CD8-positive, alpha-beta memory T cell (primary cell): ENCODE results near the gene FN1. TPM values are rescaled to one million over a fixed set of nuclear protein-coding genes. Genes with fewer than 3 reads are reported as not detected.
"Not testable (repeated sequence)": the region's sequence is repeated elsewhere in the genome, so short reads cannot be mapped to it uniquely, and the experiment has no call there.

ENCODE experiments used
- CTCF ChIA-PET: fragments of 350-600 bp; sonication (Branson Sonifier 250); formaldehyde crosslinking; loops from one replicate; lab custom pipeline; 2021; ENCODE audit warnings: antibody characterized with exemption; lab: Charles Lee
- POLR2A ChIA-PET: fragments of 350-600 bp; sonication (Branson Sonifier 250); formaldehyde crosslinking; loops from one replicate; lab custom pipeline; 2021; ENCODE audit warnings: antibody characterized with exemption; lab: Charles Lee
- DNase-seq, 5 donors: peaks; one replicate each; pipeline versions ENCODE4 v3.0.0 to v3.0.0-alpha.2; 2020 to 2022; ENCODE audit warnings: mixed read lengths in 1 of 5
- H3K27ac ChIP-seq: one replicate; pipeline ENCODE4 v1.7.0; 2013; ENCODE audit warnings: low read depth, mild to moderate bottlenecking, low read length, moderate library complexity
- H3K27me3 ChIP-seq: 2 replicates; pipeline ENCODE4 v1.7.0; 2013; ENCODE audit warnings: low read length, mild to moderate bottlenecking; ENCODE audit not compliant: insufficient read depth, poor library complexity, severe bottlenecking
- H3K36me3 ChIP-seq: 2 replicates; pipeline ENCODE4 v1.7.0; 2013; ENCODE audit warnings: mild to moderate bottlenecking, low read length, moderate library complexity; ENCODE audit not compliant: insufficient read depth
- H3K4me1 ChIP-seq: 2 replicates; pipeline ENCODE4 v1.7.0; 2013; ENCODE audit warnings: mild to moderate bottlenecking, low read length, moderate library complexity; ENCODE audit not compliant: insufficient read depth
- H3K4me3 ChIP-seq: 2 replicates; pipeline ENCODE4 v1.7.0; 2013; ENCODE audit warnings: mild to moderate bottlenecking, low read length
- H3K9me3 ChIP-seq: 2 replicates; pipeline ENCODE4 v1.7.0; 2013; ENCODE audit warnings: mild to moderate bottlenecking, low read length
- H3K27ac Mint-ChIP-seq, 8 donors: one replicate each; pipeline ENCODE4 v1.8.0; 2020 to 2021; ENCODE audit warnings: mixed read lengths in 8 of 8, mild to moderate bottlenecking in 6 of 8, inconsistent platforms in 3 of 8, moderate library complexity in 3 of 8
- H3K27me3 Mint-ChIP-seq, 2 donors: one replicate each; pipeline ENCODE4 v1.8.0; 2020 to 2021; ENCODE audit warnings: mixed read lengths in 2 of 2, mild to moderate bottlenecking in 1 of 2, moderate library complexity in 1 of 2
- H3K36me3 Mint-ChIP-seq, 3 donors: one replicate each; pipeline ENCODE4 v1.8.0; 2020 to 2021; ENCODE audit warnings: mixed read lengths in 3 of 3, inconsistent platforms in 1 of 3, mild to moderate bottlenecking in 1 of 3
- H3K4me1 Mint-ChIP-seq, 3 donors: one replicate each; pipeline ENCODE4 v1.8.0; 2020 to 2021; ENCODE audit warnings: mixed read lengths in 3 of 3, inconsistent platforms in 1 of 3, mild to moderate bottlenecking in 1 of 3
- H3K4me3 Mint-ChIP-seq, 7 donors: one replicate each; pipeline ENCODE4 v1.8.0; 2020 to 2021; ENCODE audit warnings: mixed read lengths in 7 of 7, mild to moderate bottlenecking in 6 of 7, moderate library complexity in 4 of 7, inconsistent platforms in 2 of 7
- H3K9me3 Mint-ChIP-seq, 5 donors: one replicate each; pipeline ENCODE4 v1.8.0; 2020 to 2022; ENCODE audit warnings: mixed read lengths in 5 of 5, mild to moderate bottlenecking in 3 of 5, moderate library complexity in 2 of 5, inconsistent platforms in 1 of 5
- polyA plus RNA-seq: library from polyadenylated mRNA; unstranded; fragments of 300-500 nt; fragmentation: Illumina TruSeq; gene quantifications from one replicate; pipeline ENCODE4 v1.2.3, GENCODE V29; 2021
- total RNA-seq, 2 experiments: library from RNA; stranded (reverse); gene quantifications; one replicate each; pipeline ENCODE4 v1.2.3, GENCODE V29; 2021

The FN1 gene
- total and polyA plus RNA-seq, 3 experiments from 2014 or later, result 0.08 to 0.31 (median 0.18) TPM

DNA sequence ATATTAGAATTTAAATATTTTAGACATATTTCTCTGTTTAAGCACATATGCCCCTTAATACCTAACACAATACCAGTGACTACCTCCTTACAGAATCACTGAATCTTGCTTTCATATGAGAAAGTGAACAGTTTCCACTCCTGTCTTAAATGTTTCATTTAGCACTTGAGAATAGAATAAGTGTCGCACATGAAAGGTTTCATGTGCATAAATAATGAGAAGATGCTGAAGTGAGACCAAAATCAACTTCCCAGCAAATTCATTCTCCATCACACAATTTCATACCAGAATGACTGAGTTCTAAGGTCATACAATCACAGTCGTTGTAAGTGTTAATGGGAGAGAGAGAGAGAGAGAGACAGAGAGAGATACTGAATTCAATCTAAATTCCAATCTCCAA lies 72.8 kb downstream of the FN1 start:
- Histone ChIP-seq H3K4me3 (no peak overlapping the region), H3K27me3 (no peaks in the 10 kb centered on the region), H3K9me3 (no peaks in the 10 kb centered on the region), H3K4me1 (no peaks in the 10 kb centered on the region), H3K36me3 (no peaks in the 10 kb centered on the region), H3K27ac (no peak overlapping the region)
- no peak overlapping the region for H3K27ac Mint-ChIP-seq
- POLR2A ChIA-PET, result no interaction called here
- H3K4me3 Mint-ChIP-seq, result no peak overlapping the region
- no peaks in the 10 kb centered on the region for H3K27me3 Mint-ChIP-seq
- no peak for DNase-seq
- no peaks in the 10 kb centered on the region for H3K9me3 Mint-ChIP-seq
- peaks cover 24 to 38% (median 35%) of the 10 kb centered on the region in 3 donors for H3K36me3 Mint-ChIP-seq
- CTCF ChIA-PET, result no interaction called here
- no peaks in the 10 kb centered on the region for H3K4me1 Mint-ChIP-seq

DNA sequence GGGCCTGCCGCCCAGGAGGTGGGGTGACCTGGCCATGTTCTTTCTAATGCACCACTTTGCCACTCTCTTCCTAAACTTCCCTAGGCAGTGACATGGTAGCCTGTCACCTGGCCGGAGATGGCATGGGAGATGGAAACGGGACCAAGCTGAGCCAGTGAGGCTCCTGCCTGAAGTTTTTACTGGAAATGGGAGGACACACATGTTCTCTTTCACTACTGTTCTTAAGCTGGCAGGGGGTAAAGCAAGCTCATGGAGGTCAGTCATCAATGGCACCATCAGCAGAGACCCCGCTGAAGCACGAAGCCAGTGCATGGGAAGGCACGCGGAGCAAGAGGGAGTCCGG lies 73.3 kb downstream of the FN1 start:
- H3K9me3 ChIP-seq, result no peaks in the 10 kb centered on the region
- POLR2A ChIA-PET, result no interaction called here
- no peak overlapping the region for H3K27ac ChIP-seq
- DNase-seq, result no peak
- no peaks in the 10 kb centered on the region for H3K4me1 ChIP-seq
- no peak overlapping the region for H3K4me3 ChIP-seq
- no peak overlapping the region for H3K27ac Mint-ChIP-seq
- no peaks in the 10 kb centered on the region for H3K27me3 Mint-ChIP-seq
- H3K36me3 Mint-ChIP-seq, result peaks cover 24 to 38% (median 31%) of the 10 kb centered on the region in 3 donors
- H3K4me3 Mint-ChIP-seq, result no peak overlapping the region
- no peaks in the 10 kb centered on the region for H3K27me3 ChIP-seq
- H3K4me1 Mint-ChIP-seq, result no peaks in the 10 kb centered on the region
- H3K36me3 ChIP-seq, result no peaks in the 10 kb centered on the region
- CTCF ChIA-PET, result no interaction called here
- H3K9me3 Mint-ChIP-seq, result no peaks in the 10 kb centered on the region

DNA sequence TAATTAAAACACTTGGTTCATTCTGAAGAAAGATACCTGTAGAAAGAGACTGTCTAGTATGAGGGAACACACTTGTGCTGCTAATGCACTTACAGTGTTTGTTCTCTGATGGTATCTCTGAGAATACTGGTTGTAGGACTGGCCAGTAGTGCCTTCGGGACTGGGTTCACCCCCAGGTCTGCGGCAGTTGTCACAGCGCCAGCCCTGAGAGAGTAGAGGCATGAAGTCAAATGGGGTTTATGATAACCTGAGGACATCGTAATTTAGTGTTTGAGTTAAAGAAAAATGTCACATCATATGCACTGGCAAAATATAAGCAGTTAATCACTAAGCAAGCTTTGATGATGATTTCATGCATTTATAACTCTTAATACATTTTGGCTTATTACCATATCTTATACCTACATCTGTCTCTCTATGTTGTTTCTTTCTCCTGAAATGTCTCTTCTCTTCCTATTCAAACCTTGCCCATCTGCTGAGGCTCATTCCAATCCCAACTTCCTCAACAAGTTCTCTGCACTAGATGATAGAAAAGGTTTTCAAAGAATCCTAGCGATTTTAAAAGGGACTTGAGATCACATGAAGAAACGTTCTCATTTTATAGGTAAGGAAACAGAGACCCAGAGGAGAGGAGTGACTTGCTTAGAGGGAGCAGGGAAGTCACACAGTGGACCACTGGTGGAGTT lies 73.8 kb downstream of the FN1 start:
- Histone ChIP-seq H3K27me3 (no peaks in the 10 kb centered on the region), H3K4me3 (no peak overlapping the region), H3K9me3 (no peaks in the 10 kb centered on the region), H3K36me3 (no peaks in the 10 kb centered on the region), H3K27ac (no peak overlapping the region), H3K4me1 (no peaks in the 10 kb centered on the region)
- H3K27ac Mint-ChIP-seq, result peak overlapping the region in 1 of 8 donors; percentile 41
- H3K4me3 Mint-ChIP-seq, result no peak overlapping the region
- POLR2A ChIA-PET, result no interaction called here
- H3K36me3 Mint-ChIP-seq, result peaks cover 24 to 37% (median 31%) of the 10 kb centered on the region in 3 donors
- no peak for DNase-seq
- H3K4me1 Mint-ChIP-seq, result no peaks in the 10 kb centered on the region
- no peaks in the 10 kb centered on the region for H3K27me3 Mint-ChIP-seq
- H3K9me3 Mint-ChIP-seq, result no peaks in the 10 kb centered on the region
- CTCF ChIA-PET, result no interaction called here

DNA sequence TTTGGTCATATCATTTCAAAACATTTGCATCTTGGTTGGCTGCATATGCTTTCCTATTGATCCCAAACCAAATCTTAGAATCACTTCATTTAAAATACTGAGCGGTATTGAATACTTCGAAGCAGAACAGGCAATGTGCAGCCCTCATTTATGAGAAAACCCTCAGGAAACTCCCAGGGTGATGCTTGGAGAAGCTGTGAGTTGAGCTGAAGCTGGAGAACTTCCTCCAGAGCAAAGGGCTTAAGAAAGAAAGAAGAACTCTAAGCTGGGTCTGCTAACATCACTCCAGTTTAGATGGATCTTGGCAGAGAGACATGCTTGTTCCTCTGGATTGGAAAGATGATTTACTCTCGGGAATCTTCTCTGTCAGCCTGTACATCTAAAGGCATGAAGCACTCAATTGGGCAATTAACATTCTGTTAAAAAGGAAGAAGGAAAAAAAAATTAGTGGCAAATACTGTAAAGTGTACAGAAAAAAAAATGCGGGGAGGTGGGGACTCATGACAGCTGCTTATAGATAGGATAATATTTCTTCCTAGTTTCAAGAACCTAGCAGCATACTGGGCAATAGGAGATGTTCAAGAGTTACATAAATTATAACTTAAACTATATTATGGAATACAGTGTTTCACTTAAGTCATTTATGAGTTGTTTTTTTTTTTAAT lies 74.5 kb downstream of the FN1 start:
- Histone ChIP-seq H3K27ac (no peak overlapping the region), H3K9me3 (no peaks in the 10 kb centered on the region), H3K4me1 (no peaks in the 10 kb centered on the region), H3K36me3 (no peaks in the 10 kb centered on the region), H3K4me3 (no peak overlapping the region), H3K27me3 (no peaks in the 10 kb centered on the region)
- Mint-ChIP-seq H3K4me3 (no peak overlapping the region), H3K36me3 (peaks cover 22 to 37% (median 27%) of the 10 kb centered on the region in 3 donors), H3K4me1 (no peaks in the 10 kb centered on the region), H3K27ac (peak overlapping the region in 1 of 8 donors; percentile 41), H3K9me3 (no peaks in the 10 kb centered on the region), H3K27me3 (no peaks in the 10 kb centered on the region)
- ChIA-PET POLR2A (no interaction called here), CTCF (no interaction called here)
- DNase-seq, result no peak

DNA sequence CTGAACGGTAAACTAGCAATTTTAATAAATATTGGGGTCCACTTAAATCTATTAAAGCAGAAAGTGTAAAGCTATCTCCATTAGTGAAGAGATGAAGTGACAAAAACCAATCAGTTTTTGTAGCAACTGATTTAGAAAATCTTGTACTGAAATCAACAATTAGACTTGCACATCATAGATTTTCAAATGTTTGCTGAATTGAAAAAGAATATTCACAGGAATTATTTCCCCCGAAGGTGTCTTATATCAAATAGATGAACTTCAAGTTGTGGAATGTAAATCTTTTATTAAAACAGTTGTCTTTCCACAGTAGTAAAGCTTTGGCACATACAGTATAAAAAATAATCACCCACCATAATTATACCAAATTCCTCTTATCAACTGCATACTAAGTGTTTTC lies 75.3 kb downstream of the FN1 start:
- Histone ChIP-seq H3K27me3 (no peaks in the 10 kb centered on the region), H3K4me1 (no peaks in the 10 kb centered on the region), H3K36me3 (no peaks in the 10 kb centered on the region), H3K9me3 (no peaks in the 10 kb centered on the region), H3K4me3 (no peak overlapping the region), H3K27ac (no peak overlapping the region)
- no peak overlapping the region for H3K4me3 Mint-ChIP-seq
- CTCF ChIA-PET, result no interaction called here
- H3K27me3 Mint-ChIP-seq, result no peaks in the 10 kb centered on the region
- H3K4me1 Mint-ChIP-seq, result no peaks in the 10 kb centered on the region
- no peak overlapping the region for H3K27ac Mint-ChIP-seq
- H3K36me3 Mint-ChIP-seq, result peaks cover 23 to 37% (median 27%) of the 10 kb centered on the region in 3 donors
- H3K9me3 Mint-ChIP-seq, result no peaks in the 10 kb centered on the region
- DNase-seq, result no peak
- POLR2A ChIA-PET, result no interaction called here

DNA sequence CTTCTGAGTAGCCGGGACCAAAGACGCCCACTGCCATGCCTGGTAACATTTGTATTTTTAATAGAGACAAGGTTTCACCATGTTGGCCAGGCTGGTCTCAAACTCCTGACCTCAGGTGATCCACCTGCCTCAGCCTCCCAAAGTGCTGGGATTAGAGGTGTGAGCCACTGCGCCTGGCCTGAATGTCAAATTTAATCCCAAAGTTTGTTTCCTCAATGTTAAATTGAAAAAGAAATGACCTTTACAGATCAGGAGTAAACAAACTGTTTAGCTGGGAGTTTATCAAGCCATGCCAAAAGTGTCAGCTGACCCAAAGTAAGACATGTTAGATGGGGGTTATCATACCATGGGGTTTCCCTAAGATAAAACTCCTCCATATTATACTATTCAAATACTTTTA lies 75.8 kb downstream of the FN1 start:
- H3K9me3 Mint-ChIP-seq, CTCF ChIA-PET, H3K27me3 Mint-ChIP-seq: not testable (repeated sequence)

DNA sequence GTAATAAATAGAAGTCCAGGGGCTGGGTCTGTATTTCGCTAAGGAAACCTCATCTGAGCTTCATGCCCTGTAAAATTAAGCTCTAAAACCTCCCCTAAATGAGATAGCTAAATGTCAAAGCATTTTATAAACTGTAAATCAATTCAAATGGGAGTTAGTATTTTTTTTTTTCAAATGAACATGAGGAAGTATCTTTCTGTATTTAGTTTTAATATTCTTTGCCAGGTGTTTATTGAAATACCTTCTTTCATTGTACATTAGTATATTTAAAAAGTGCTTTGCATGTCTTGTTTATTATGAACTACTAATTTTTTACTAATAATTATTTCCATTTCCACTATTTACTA lies 76.3 kb downstream of the FN1 start:
- Mint-ChIP-seq H3K27me3 (no peaks in the 10 kb centered on the region), H3K4me1 (no peaks in the 10 kb centered on the region), H3K4me3 (no peak overlapping the region), H3K36me3 (peaks cover 18 to 37% (median 25%) of the 10 kb centered on the region in 3 donors), H3K27ac (no peak overlapping the region), H3K9me3 (no peaks in the 10 kb centered on the region)
- no peak for DNase-seq
- no peaks in the 10 kb centered on the region for H3K9me3 ChIP-seq
- H3K4me1 ChIP-seq, result no peaks in the 10 kb centered on the region
- no peaks in the 10 kb centered on the region for H3K27me3 ChIP-seq
- no peak overlapping the region for H3K4me3 ChIP-seq
- CTCF ChIA-PET, result no interaction called here
- H3K36me3 ChIP-seq, result no peaks in the 10 kb centered on the region
- POLR2A ChIA-PET, result no interaction called here
- H3K27ac ChIP-seq, result no peak overlapping the region

More for the DNA sequence above, 75.8 kb downstream of the FN1 start:
- POLR2A ChIA-PET, DNase-seq, H3K9me3 ChIP-seq, H3K4me3 ChIP-seq, H3K4me1 Mint-ChIP-seq, H3K27me3 ChIP-seq, H3K4me3 Mint-ChIP-seq, H3K27ac ChIP-seq, H3K27ac Mint-ChIP-seq, H3K4me1 ChIP-seq, H3K36me3 ChIP-seq: not testable (repeated sequence)
- peaks cover 22 to 37% (median 27%) of the 10 kb centered on the region in 3 donors for H3K36me3 Mint-ChIP-seq

DNA sequence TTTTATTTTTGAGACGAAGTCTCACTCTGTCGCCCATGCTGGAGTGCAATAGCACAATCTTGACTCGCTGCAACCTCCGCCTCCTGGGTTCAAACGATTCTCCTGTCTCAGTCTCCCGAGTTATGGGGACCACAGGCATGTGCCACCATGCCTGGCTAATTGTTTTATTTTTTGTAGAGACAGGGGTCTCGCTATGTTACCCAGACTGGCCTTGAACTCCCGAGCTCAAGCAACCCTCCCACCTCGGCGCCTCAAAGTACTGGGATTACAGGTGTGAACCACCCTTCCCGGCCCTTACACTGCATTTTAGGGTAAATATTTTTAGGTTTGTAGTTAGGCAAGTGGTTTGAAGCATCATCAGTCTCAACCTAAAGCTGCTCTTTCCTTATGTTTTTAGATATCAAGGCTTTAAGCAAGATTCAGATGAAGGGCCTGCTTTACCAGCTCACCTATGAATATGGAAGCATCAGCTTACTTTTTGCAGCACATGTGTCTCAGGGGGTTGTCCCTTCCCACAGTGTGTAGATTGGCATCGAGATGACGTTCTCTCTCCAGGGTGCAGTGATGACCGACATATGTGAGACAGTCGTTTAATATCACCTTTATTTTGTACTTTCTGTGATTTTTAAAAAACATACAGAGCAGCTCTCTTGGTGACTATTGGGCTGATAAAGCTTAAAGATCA lies 76.8 kb downstream of the FN1 start:
- Histone ChIP-seq H3K27me3 (no peaks in the 10 kb centered on the region), H3K27ac (no peak overlapping the region), H3K4me3 (no peak overlapping the region), H3K36me3 (no peaks in the 10 kb centered on the region), H3K4me1 (no peaks in the 10 kb centered on the region), H3K9me3 (no peaks in the 10 kb centered on the region)
- POLR2A ChIA-PET, result no interaction called here
- Mint-ChIP-seq H3K4me1 (no peaks in the 10 kb centered on the region), H3K4me3 (no peak overlapping the region), H3K36me3 (peaks cover 18 to 36% (median 22%) of the 10 kb centered on the region in 3 donors), H3K9me3 (no peaks in the 10 kb centered on the region), H3K27ac (no peak overlapping the region), H3K27me3 (no peaks in the 10 kb centered on the region)
- CTCF ChIA-PET, result no interaction called here
- no peak for DNase-seq
